GM21360 (cell line): Measurements from ENCODE around the gene FER1L5.

Experiments used
- ATAC-seq: cut with Tn5 transposase; IDR thresholded peaks from one replicate; pipeline ENCODE4 v1.9.1; 2021; ENCODE audit warnings: mild to moderate bottlenecking, moderate library complexity; ENCODE audit not compliant: unreplicated experiment

Gene FER1L5

DNA sequence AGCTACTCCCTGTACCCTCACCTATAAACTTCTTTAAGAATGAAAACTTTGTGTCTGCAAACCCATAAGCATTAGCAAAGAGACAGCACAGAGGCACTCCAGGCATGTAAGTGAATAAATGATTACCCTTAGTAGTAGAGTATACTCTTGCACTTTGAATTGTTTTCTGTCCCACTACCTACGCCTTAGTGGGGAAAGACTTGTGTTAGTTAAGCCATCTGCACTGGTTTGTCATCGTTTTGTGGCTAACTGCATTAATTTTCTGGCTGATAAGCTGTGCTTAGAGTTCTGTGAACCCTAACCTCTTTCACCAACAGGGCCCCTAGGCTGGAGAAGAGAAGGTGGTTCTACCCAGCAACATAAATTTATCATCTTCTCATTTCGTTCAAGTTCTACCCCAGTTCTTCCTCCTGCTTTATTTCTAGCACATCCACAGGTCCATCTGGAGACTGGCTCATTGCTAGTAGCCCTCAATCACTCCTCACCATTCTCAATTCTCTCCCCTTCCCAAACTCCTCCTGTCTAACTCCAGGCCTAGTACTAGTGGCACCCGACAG lies 96.6 kb downstream of the FER1L5 start:
- ATAC-seq, result no peak

GRCh38 chr2:96739633-96740428 lies 97.3 kb downstream of the FER1L5 start, which contains the start of gene LMAN2L:
Gene LMAN2L, minus strand, starts transcription at chr2:96740064. Its CDS starts 24 bp downstream, at chr2:96740040.
- ATAC-seq, result peak; percentile 99

DNA sequence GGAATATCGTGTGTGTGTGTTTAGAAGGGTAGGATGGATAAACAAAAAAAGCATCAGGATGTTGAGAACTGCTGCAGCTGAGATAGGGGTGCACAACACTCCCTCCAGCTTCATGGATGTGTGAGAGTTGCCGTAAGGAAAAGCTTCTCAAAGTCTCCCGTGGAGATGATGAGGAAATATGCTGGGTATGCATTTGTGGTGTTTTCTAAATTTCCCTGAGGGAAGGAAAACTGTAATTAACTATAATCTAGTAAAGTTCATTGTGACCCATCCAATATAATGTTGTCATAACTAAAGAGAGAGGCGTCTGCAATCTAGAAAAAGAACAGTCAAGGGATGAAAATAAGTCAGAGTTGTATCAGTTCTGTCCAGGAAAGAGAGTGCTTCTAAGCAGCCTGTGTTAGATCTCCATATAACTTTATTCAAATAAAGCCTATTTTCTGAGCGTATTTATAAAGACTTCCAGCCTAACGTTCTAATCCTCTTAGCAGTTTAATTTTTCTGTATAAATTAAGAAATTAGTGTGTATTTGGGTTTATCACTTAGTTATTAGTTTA lies 104.6 kb downstream of the FER1L5 start:
- no peak for ATAC-seq

DNA sequence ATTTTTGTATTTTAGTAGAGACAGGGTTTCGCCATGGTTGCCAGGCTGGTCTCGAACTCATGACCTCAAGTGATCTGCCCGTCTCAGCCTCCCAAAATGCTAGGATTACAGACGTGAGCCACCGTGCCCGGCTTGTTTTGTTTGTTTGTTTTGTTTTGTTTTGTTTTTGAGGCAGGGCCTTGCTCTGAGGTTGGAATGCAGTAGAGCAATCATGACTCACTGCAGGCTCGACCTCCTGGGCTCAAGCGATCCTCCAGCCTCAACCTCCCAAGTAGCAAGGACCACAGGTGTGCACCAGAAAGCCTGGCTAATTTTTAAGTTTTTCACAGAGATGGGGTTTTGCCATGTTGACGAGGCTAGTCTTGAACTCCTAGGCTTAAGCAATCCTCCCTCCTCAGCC lies 109.2 kb downstream of the FER1L5 start:
- no peak for ATAC-seq

DNA sequence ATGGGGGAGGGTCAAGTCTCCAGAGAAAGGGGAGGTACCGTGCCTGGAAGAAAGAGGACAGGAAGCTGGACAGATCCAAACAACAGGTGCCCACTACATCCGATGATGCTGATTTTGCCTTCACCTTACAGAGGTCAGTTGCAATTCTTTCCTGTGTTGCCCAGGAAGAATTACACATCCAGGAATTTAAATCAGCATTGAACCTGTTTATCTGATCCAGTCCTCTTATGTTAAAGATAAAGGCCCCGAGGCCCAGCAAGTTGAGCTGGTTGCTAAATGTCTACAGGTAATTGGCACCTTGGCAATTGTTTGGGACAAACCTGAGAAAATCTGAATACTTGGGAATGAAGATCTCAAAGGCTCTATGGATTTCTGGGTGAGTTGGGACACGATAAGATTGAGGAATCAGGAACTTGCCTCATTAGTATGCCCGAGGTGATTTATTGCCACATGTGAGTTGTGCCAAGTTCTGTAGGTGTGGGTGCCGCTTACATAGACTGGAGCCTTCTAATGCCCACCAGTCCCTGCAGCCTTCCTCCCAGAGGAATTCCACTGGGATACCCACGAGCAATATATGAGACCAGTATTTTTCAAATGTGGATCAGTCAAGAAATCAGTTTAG lies 111.2 kb downstream of the FER1L5 start:
- ATAC-seq, result no peak

- no peak for ATAC-seq
Measured at GRCh38 chr2:96754317-96754716, 111.8 kb downstream of the FER1L5 start.
